ENCODE results near the gene CAVIN3.

CAVIN3 gene

GRCh38 chr11:6270584-6271246 is 49.6 kb downstream of the CAVIN3 start:
- no peak for DNase-seq (ENCODE audit: low spot score)

GRCh38 chr11:6269994-6270393 is 50.3 kb downstream of the CAVIN3 start:
- no peak for DNase-seq (ENCODE audit: low spot score)

All from activated CD4-positive, alpha-beta T cell treated with anti-CD3 and anti-CD28 coated beads, Interleukin-2, Interleukin-4, amounts not matched to agents 100 ng/mL and 50 ng/mL, durations not matched to agents 16 hours and 8 hours (primary cell).